ENCODE measurements around the gene MYO15B. TPM values are rescaled to one million over a fixed set of nuclear protein-coding genes. Genes with fewer than 3 reads are reported as not detected.

The MYO15B gene
- total and polyA plus RNA-seq, 12 donors = 6.2 to 455 (median 51.3) TPM

DNA sequence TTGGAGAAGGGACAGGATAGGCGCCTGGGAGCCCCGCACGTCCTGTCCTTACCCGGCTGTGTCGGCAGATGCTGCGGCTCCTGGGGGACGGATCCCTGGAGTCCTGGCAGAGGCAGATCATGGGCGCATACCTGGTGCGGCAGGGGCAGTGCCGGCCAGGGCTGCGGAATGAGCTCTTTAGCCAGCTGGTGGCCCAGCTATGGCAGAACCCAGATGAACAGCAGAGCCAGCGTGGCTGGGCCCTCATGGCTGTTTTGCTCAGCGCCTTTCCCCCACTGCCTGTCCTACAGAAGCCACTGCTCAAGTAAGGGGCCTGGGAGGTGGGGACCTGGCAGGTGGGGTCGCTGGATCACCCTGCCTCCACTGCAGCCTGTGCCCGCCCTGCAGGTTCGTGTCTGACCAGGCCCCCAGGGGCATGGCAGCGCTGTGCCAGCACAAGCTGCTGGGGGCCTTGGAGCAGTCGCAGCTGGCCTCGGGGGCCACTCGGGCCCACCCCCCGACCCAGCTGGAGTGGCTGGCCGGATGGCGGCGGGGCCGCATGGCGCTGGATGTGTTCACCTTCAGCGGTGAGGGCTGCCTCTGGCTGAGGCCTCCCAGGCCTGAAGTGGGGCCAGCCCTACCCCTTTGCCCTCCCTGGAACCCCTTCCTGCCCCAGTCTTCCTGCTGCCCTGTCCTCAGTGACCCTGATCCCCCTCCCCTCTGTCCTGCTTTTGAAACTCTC is 25.5 kb downstream of the MYO15B start:
- Histone ChIP-seq H3K9me3 (replicated peaks in 1 of 3) (no peaks in the 10 kb centered on the region), H3K4me1 (replicated peaks in 1 of 2) (no peaks in the 10 kb centered on the region), H3K27ac (no peak overlapping the region), H3K27me3 (no peaks in the 10 kb centered on the region), H3K36me3 (replicated peaks in 1 of 2) (peaks cover 0 to 13% of the 10 kb centered on the region in 2 donors), H3K4me3 (no peak overlapping the region)
- DNase-seq = no peak
- intact Hi-C loops (cut with DNase I) = no loop called here
- TF ChIP-seq POLR2A (IDR thresholded peaks at IDR 0.05) = no peak
- TF ChIP-seq, protein P1, sequence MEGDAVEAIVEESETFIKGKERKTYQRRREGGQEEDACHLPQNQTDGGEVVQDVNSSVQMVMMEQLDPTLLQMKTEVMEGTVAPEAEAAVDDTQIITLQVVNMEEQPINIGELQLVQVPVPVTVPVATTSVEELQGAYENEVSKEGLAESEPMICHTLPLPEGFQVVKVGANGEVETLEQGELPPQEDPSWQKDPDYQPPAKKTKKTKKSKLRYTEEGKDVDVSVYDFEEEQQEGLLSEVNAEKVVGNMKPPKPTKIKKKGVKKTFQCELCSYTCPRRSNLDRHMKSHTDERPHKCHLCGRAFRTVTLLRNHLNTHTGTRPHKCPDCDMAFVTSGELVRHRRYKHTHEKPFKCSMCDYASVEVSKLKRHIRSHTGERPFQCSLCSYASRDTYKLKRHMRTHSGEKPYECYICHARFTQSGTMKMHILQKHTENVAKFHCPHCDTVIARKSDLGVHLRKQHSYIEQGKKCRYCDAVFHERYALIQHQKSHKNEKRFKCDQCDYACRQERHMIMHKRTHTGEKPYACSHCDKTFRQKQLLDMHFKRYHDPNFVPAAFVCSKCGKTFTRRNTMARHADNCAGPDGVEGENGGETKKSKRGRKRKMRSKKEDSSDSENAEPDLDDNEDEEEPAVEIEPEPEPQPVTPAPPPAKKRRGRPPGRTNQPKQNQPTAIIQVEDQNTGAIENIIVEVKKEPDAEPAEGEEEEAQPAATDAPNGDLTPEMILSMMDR (IDR thresholded peaks at IDR 0.05) = no peak
- 87 to 92% (median 88%) methylated on average over 2 to 27 of the region's 27 CpGs for WGBS, 4 donors

DNA sequence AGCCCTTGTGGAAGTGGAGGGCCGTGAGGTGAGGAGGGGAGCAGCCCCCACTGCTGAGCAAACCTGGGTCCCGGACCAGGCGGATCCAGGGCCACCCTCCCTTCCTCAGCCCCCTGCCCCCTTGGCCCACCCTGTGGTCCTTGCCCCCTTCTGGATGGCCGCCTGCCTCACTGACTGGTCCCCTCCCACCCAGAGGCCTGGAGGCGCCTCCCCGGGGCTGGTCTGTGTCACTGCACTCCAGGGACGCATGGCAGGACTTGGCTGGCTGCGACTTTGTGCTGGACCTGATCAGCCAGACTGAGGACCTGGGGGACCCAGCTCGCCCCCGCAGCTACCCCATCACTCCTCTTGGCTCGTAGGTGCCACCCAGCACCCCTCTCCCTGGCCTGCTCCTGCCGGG is 26.4 kb downstream of the MYO15B start:
- peaks cover 0 to 13% of the 10 kb centered on the region in 2 donors for H3K36me3 ChIP-seq (replicated peaks in 1 of 2)
- TF ChIP-seq, protein P1 (IDR thresholded peaks at IDR 0.05) = no peak
- TF ChIP-seq POLR2A (IDR thresholded peaks at IDR 0.05) = no peak
- no peak overlapping the region for H3K27ac ChIP-seq
- no peak for DNase-seq
- H3K9me3 ChIP-seq (replicated peaks in 1 of 3) = no peaks in the 10 kb centered on the region
- no peak overlapping the region for H3K4me3 ChIP-seq
- 80 to 93% (median 89%) methylated on average over 2 to 12 of the region's 12 CpGs for WGBS, 4 donors
- intact Hi-C loops (cut with DNase I) = no loop called here
- H3K4me1 ChIP-seq (replicated peaks in 1 of 2) = no peaks in the 10 kb centered on the region
- no peaks in the 10 kb centered on the region for H3K27me3 ChIP-seq

DNA sequence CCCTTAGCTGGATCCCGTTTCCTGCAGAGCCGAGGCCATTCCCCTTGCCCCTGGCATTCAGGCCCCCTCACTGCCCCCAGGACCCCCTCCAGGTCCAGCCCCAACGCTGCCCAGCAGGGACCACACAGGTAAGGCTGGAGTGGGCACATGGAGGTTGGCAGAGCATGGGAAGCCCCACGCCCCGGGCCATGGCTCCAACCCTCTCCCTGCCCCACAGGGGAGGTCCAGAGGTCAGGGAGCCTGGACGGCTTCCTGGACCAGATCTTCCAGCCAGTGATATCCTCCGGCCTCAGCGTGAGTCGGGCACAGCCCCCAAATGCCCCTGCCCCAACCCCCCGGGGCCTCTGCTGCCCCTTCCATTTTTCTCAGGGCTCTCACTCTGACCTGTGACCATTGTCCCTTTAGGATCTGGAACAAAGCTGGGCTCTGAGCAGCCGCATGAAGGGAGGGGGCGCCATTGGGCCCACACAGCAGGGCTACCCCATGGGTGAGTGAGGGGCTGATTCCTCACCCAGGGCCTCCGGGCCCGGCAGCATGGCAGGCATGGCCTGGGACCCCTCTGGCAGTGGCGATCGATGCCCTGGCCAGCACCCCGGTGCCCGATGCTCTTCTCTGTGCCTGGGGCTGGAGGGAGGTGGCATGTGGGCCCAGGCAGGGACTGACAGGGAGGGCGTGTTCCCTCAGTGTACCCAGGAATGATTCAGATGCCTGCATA is 27.1 kb downstream of the MYO15B start:
- Histone ChIP-seq H3K36me3 (replicated peaks in 1 of 2) (peaks cover 0 to 13% of the 10 kb centered on the region in 2 donors), H3K4me1 (replicated peaks in 1 of 2) (no peaks in the 10 kb centered on the region), H3K27ac (no peak overlapping the region), H3K9me3 (replicated peaks in 1 of 3) (no peaks in the 10 kb centered on the region), H3K4me3 (no peak overlapping the region), H3K27me3 (no peaks in the 10 kb centered on the region)
- no peak for TF ChIP-seq POLR2A (IDR thresholded peaks at IDR 0.05)
- TF ChIP-seq, protein P1 (IDR thresholded peaks at IDR 0.05) = no peak
- WGBS, 4 donors = 72 to 85% (median 81%) methylated on average over 5 to 19 of the region's 19 CpGs
- no peak for DNase-seq
- intact Hi-C loops (cut with DNase I) = no loop called here

DNA sequence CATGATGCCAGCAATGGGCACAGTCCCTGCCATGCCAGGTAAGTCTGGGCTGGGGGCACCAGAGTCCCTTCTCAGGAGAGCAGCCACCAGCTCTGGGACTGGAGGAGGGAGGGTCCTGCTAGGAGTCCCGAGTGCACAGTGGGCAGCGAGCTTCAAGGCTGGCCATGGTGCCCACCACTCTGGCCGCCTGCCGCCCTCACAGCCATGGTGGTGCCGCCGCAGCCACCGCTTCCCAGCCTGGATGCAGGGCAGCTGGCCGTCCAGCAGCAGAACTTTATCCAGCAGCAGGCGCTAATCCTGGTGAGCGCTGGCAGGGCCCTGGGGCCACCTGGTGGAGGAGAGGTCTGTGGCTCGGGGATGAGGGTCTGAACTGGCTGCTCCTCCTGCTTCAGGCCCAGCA is 27.7 kb downstream of the MYO15B start:
- Histone ChIP-seq H3K4me1 (replicated peaks in 1 of 2) (no peaks in the 10 kb centered on the region), H3K4me3 (no peak overlapping the region), H3K36me3 (replicated peaks in 1 of 2) (peaks cover 0 to 15% of the 10 kb centered on the region in 2 donors), H3K9me3 (replicated peaks in 1 of 3) (no peaks in the 10 kb centered on the region), H3K27ac (no peak overlapping the region), H3K27me3 (no peaks in the 10 kb centered on the region)
- DNase-seq = no peak
- 76 to 92% (median 87%) methylated on average over 4 to 11 of the region's 11 CpGs for WGBS, 4 donors
- TF ChIP-seq, protein P1 (IDR thresholded peaks at IDR 0.05) = no peak
- no peak for TF ChIP-seq POLR2A (IDR thresholded peaks at IDR 0.05)
- intact Hi-C loops (cut with DNase I) = no loop called here

All from adrenal gland (tissue), 12 donors.